Subcutaneous abdominal adipose tissue (tissue), 5 donors: ENCODE results near the gene LYPD6.

Experiments
- H3K27ac ChIP-seq: one replicate; pipeline ENCODE4 v1.7.0; 2013; ENCODE audit warnings: low read depth, mild to moderate bottlenecking, inconsistent platforms, low read length, moderate library complexity
- H3K27me3 ChIP-seq, 5 donors: one replicate each; pipeline ENCODE4 v1.7.0; 2013; ENCODE audit warnings: low read length in 5 of 5, inconsistent platforms in 1 of 5; ENCODE audit not compliant: control insufficient read depth in 5 of 5, insufficient read depth in 4 of 5
- H3K36me3 ChIP-seq, 5 donors: one replicate each; pipeline ENCODE4 v1.7.0; 2013; ENCODE audit warnings: low read length in 5 of 5; ENCODE audit not compliant: control insufficient read depth in 5 of 5, insufficient read depth in 5 of 5
- H3K4me1 ChIP-seq, 5 donors: one replicate each; pipeline ENCODE4 v1.7.0; 2013; ENCODE audit warnings: low read length in 5 of 5, mild to moderate bottlenecking in 3 of 5, moderate library complexity in 1 of 5; ENCODE audit not compliant: control insufficient read depth in 5 of 5, insufficient read depth in 5 of 5
- H3K4me3 ChIP-seq, 5 donors: one replicate each; pipeline ENCODE4 v1.7.0; 2013; ENCODE audit warnings: low read length in 5 of 5, low read depth in 1 of 5
- H3K9ac ChIP-seq, 5 donors: one replicate each; pipeline ENCODE4 v1.7.0; 2013; ENCODE audit warnings: low read length in 5 of 5, mild to moderate bottlenecking in 4 of 5, moderate library complexity in 3 of 5
- H3K9me3 ChIP-seq, 5 donors: one replicate each; pipeline ENCODE4 v1.7.0; 2013; ENCODE audit warnings: low read length in 5 of 5; ENCODE audit not compliant: control insufficient read depth in 5 of 5
- donor health status: healthy.
- donor health status: healthy.
- donor health status: healthy.
- donor health status: healthy.
- donor health status: healthy.

The LYPD6 gene

DNA sequence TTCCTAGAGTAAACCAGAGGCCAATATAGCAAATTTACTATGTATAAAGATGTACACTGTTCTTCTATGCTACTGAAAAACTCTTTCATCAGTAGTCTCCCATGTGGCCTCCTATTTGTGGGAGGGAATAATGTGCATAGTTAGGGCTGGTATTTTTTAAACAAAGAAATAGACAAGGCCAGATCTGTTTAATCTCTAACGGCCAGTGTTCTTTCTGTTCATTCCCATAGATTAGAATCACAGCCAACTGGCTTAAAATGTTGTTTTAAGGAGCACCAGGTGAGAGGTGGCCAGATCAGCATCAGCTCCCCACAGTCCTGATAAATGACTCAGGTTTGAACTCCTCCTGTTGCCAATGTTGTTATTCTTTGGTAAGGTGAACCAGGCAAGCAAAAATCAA, 12.1 kb downstream of the LYPD6 start:
- Histone ChIP-seq H3K27me3 (no peaks in the 10 kb centered on the region), H3K9ac (no peak overlapping the region), H3K9me3 (no peaks in the 10 kb centered on the region), H3K4me3 (no peak overlapping the region), H3K36me3 (no peaks in the 10 kb centered on the region), H3K4me1 (no peaks in the 10 kb centered on the region), H3K27ac (no peak overlapping the region)

DNA sequence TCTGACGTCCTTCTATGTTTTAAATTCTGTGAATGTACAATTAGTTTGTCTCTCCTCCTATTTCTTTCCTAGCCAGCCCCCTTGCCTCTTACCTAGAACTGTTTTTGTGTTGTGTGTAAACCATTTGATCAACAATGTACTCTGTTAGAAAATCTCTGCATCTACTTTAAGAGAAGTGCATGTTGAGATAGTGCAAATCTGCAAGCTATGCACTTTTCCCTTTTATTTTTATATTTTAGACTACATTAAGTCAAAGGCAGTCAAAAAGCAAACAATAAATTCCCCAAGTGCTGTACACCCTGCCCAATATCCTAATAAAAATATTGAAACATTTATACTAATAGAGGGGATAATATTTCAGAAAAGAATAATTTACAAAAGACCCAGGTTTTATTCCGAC, 13.7 kb downstream of the LYPD6 start:
- Histone ChIP-seq H3K9me3 (no peaks in the 10 kb centered on the region), H3K36me3 (no peaks in the 10 kb centered on the region), H3K27me3 (peaks cover 0 to 4% (median 0%) of the 10 kb centered on the region in 5 donors), H3K4me1 (no peaks in the 10 kb centered on the region), H3K9ac (no peak overlapping the region), H3K27ac (no peak overlapping the region), H3K4me3 (no peak overlapping the region)

DNA sequence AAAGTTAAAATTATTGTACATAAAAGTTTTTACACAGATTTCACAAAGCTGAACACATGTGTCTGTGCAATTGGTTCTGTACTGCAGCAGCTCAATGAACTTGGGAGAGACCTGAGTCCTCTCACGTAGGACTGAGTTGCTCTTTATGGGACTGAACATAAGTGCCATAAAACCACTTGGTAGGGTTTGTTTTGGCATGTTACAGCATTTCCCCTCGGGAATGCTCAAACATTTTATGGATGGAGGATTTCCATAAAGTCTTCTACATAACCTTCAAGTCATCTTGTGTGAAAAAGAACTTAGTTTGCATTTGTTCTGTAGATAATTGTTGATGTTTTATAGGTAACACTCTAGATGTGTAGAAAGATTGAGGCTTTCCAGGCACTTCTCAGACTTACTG, 15.9 kb downstream of the LYPD6 start:
- Histone ChIP-seq H3K27me3 (peaks cover 0 to 4% (median 0%) of the 10 kb centered on the region in 5 donors), H3K36me3 (no peaks in the 10 kb centered on the region), H3K9me3 (no peaks in the 10 kb centered on the region), H3K4me3 (no peak overlapping the region), H3K27ac (no peak overlapping the region), H3K9ac (no peak overlapping the region), H3K4me1 (no peaks in the 10 kb centered on the region)

GRCh38 chr2:149348291-149348690, 17.9 kb downstream of the LYPD6 start:
- H3K9ac ChIP-seq = no peak overlapping the region
- H3K4me3 ChIP-seq = no peak overlapping the region
- no peak overlapping the region for H3K27ac ChIP-seq
- no peaks in the 10 kb centered on the region for H3K9me3 ChIP-seq
- no peaks in the 10 kb centered on the region for H3K4me1 ChIP-seq
- no peaks in the 10 kb centered on the region for H3K36me3 ChIP-seq
- peaks cover 0 to 4% (median 0%) of the 10 kb centered on the region in 5 donors for H3K27me3 ChIP-seq

GRCh38 chr2:149353421-149353820, 23.0 kb downstream of the LYPD6 start:
- Histone ChIP-seq H3K9me3 (no peaks in the 10 kb centered on the region), H3K27ac (no peak overlapping the region), H3K9ac (no peak overlapping the region), H3K36me3 (no peaks in the 10 kb centered on the region), H3K27me3 (peaks cover 0 to 4% (median 0%) of the 10 kb centered on the region in 5 donors), H3K4me3 (no peak overlapping the region), H3K4me1 (no peaks in the 10 kb centered on the region)

GRCh38 chr2:149355716-149356422, 25.5 kb downstream of the LYPD6 start:
- H3K4me1 ChIP-seq = no peaks in the 10 kb centered on the region
- H3K4me3 ChIP-seq = no peak overlapping the region
- no peaks in the 10 kb centered on the region for H3K27me3 ChIP-seq
- no peaks in the 10 kb centered on the region for H3K9me3 ChIP-seq
- H3K36me3 ChIP-seq = no peaks in the 10 kb centered on the region
- no peak overlapping the region for H3K27ac ChIP-seq
- no peak overlapping the region for H3K9ac ChIP-seq

GRCh38 chr2:149357058-149357457, 26.7 kb downstream of the LYPD6 start:
- H3K4me3 ChIP-seq = no peak overlapping the region

DNA sequence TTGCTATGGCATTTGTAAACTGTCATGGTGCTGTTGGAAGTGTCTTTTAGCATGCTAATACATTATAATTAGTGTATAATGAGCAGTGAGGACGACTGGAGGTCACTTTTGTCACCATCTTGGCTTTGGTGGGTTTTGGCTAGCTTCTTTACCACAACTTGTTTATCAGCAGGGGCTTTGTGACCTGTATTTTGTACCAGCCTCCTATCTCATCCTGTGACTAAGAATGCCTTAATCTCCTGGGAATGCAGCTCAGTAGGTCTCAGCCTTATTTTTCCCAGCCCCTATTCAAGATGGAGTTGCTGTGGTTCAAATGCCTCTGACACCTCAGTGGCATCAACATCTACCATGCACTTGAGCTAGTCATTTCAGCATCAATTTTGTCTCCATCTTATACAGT, 29.7 kb downstream of the LYPD6 start:
- peaks cover 0 to 5% (median 0%) of the 10 kb centered on the region in 5 donors for H3K27me3 ChIP-seq
- no peaks in the 10 kb centered on the region for H3K4me1 ChIP-seq
- no peaks in the 10 kb centered on the region for H3K36me3 ChIP-seq
- no peak overlapping the region for H3K27ac ChIP-seq
- H3K9me3 ChIP-seq = peaks cover 0 to 4% (median 0%) of the 10 kb centered on the region in 5 donors
- H3K9ac ChIP-seq = no peak overlapping the region
- no peak overlapping the region for H3K4me3 ChIP-seq

More at GRCh38 chr2:149357058-149357457, 26.7 kb downstream of the LYPD6 start:
- no peak overlapping the region for H3K27ac ChIP-seq
- no peaks in the 10 kb centered on the region for H3K27me3 ChIP-seq
- H3K9ac ChIP-seq = no peak overlapping the region
- H3K9me3 ChIP-seq = peaks cover 0 to 4% (median 0%) of the 10 kb centered on the region in 5 donors
- no peaks in the 10 kb centered on the region for H3K4me1 ChIP-seq
- H3K36me3 ChIP-seq = no peaks in the 10 kb centered on the region

GRCh38 chr2:149363958-149364357, 33.6 kb downstream of the LYPD6 start:
- Histone ChIP-seq H3K36me3 (no peaks in the 10 kb centered on the region), H3K4me1 (no peaks in the 10 kb centered on the region), H3K4me3 (no peak overlapping the region), H3K9ac (no peak overlapping the region), H3K27ac (no peak overlapping the region), H3K9me3 (peaks cover 0 to 7% (median 6%) of the 10 kb centered on the region in 5 donors), H3K27me3 (peaks cover 0 to 5% (median 0%) of the 10 kb centered on the region in 5 donors)

DNA sequence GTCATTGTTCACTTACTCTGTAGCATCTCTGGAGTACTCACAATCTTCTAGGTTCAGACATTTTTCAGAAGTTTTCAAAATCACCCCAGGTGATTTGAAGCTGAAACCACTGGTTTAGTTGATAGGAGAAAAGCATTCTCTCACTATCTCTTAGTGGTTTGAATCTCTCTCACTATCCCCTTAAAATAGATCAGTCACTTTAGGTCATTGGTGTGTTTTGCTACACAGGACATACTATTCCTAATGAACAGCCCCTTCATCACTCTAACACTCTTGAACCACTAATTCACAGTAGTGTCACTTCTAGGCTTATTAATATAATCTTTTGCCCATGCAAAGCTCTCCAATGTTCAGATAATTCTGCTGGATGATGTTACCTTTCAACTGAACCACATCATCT, 34.5 kb downstream of the LYPD6 start:
- H3K9ac ChIP-seq = no peak overlapping the region
- H3K4me1 ChIP-seq = no peaks in the 10 kb centered on the region
- peaks cover 0 to 5% (median 0%) of the 10 kb centered on the region in 5 donors for H3K27me3 ChIP-seq
- no peak overlapping the region for H3K27ac ChIP-seq
- H3K36me3 ChIP-seq = no peaks in the 10 kb centered on the region
- H3K9me3 ChIP-seq = peaks cover 0 to 7% (median 6%) of the 10 kb centered on the region in 5 donors
- no peak overlapping the region for H3K4me3 ChIP-seq
